Stimulated activated CD4-positive, alpha-beta T cell treated with anti-CD3 and anti-CD28 coated beads, TNF-alpha, amount 100 ng/mL, for 1 hour (primary cell): ENCODE measurements around the gene DSCAML1.
"Not testable (repeated sequence)": the region's sequence is repeated elsewhere in the genome, so short reads cannot be mapped to it uniquely, and the experiment has no call there.

Source experiments
- DNase-seq, 3 donors: peaks; one replicate each; pipeline ENCODE4 v3.0.0-alpha.2; 2020; ENCODE audit warnings: low read depth in 3 of 3, low spot score in 1 of 3

Gene DSCAML1

DNA sequence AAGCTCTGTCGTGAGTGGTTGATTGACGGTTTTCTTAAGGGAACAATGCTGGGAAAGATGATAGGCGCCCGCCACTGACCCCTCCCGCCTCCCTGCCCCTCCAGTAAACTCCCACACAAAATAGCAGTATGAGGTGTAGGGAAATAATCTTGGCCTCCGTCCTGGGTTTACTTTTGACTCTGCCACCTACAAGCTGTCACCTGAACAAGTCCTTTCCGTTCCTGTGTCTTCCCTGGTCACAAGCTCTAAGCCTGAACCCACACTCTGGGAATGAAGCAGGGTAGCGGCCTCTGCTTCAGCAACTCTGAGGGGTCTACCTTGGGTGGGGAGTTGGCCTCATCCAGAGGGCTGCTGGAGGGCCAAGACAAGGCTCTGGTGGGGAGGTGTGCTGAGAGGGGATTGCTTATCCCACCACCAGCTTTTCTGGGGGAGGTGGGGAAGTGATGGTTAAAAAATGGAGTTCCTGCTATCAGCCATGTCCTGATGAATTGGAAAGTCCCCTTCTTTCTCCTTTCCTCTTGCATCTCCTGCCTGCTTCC lies 381.6 kb downstream of the DSCAML1 start:
- no peak for DNase-seq

- DNase-seq = no peak
Observed at GRCh38 chr11:117414724-117415123, 382.3 kb downstream of the DSCAML1 start.

GRCh38 chr11:117413616-117414015 lies 383.4 kb downstream of the DSCAML1 start:
- no peak for DNase-seq

GRCh38 chr11:117412653-117413275 lies 384.3 kb downstream of the DSCAML1 start:
- DNase-seq = no peak

GRCh38 chr11:117412176-117412575 lies 384.8 kb downstream of the DSCAML1 start:
- no peak for DNase-seq

DNA sequence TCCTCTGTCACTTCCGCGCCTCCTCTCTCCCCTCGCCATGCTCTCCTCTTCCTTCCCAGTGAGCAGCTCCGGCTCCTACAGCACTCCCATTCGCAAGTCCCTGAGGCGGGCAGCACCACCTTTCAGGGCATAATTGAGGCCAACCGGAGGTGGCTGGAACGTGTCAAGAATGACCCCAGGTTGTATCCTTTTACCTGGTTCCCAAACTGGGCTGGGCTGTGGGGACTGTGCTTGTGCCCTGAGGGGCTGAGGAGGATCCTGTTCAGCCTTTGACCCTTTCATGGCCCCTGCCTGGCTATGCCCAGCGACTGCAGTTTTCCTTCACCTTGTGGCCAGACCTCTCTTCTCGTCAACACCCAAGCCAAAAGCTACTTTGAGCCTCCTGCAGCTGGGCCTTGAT lies 385.3 kb downstream of the DSCAML1 start:
- DNase-seq = no peak

DNA sequence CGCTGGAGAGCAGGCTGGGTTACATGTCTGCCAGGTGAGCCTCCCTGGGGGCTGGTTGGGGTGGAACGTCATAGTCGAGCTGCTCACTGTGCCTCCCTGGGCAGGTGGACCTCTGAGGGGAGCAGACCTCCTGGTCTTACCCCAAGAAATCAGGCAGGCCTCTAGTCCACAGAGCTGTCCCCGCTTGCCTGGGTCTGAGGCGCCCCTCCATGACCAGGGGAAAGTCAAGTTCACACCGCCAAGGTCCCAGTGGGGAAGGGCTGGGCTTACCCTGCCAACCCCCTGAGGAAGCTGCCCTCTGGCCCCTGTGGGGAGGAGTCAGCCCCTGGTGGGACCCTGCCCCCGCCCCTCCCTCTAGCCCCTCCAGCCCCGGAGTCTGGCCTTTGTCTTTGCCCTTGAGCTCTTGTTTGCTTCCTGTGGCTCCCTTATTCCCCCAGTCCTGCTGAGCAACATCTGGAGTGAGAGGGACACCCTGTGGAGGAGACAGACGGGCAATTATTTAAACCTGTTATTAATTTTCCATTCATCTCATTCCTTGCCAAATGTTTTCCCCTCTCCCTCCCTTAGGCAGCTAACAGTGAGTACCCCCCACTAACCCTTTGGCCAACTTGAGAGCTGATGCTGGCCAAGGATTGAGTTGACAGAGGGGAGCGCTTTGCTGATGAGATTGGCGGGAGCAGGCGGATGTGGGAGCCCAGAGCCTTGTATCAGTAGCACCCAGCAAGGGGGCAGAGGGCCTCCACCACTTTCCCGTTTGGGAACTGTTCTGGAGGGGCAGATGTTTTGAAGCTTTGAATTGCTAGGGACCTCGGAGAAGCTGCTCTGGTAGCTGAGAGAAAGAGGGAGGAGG lies 385.9 kb downstream of the DSCAML1 start:
- DNase-seq = no peak

DNA sequence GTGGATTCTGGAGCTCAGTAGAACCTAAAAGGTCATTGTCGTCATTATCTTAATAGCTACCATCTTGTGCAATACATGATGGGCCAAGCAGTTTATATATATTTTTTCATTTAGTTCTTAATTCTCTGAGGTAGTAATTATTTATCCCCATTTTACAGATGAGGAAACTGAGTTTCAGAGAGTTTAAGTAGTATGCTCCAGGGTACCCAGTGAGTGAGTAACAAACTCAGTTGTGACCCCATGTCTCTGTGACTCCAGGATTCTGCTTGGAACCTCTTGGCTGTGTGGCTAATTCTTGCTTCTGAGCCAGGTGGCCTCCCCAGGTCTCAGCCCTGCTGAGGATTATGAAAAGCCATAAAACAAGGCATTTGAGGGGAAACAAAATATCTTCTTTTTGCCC lies 386.8 kb downstream of the DSCAML1 start:
- DNase-seq = no peak

DNA sequence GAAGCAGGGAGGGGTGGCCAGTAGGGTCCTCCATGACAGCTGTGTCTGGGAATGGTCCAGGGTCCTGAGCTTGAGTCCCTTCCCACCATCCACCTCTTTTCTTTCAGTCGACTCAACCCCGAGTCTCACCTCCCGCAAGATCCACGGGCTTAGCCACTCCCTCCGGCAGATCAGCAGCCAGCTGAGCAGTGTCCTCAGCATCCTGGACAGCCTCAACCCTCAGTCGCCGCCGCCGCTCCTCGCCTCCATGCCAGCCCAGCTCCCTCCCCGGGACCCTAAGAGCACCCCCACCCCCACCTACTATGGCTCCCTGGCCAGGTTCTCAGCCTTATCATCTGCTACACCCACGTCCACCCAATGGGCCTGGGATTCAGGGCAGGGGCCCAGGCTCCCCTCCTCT lies 387.5 kb downstream of the DSCAML1 start:
- DNase-seq = no peak

DNA sequence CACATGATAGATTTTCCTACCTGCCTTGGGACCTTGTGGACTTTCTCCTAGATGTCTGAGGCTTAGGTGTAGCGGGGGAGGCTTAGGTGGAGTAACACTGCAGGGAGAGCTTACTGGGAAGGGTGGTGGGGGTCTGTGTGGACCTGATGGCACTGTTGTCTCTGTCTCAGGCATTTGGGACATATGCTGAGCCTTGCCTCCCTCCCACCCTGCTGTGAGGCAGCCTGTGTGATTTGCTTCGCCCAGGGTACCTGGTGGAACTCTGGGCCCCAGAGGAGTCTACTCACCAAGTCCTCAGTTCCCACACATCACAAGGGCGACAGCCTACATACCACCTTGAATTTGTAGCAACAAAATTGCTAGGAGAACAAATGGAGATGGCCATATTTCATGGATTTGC lies 388.7 kb downstream of the DSCAML1 start:
- DNase-seq = no peak

- no peak for DNase-seq
Observed at GRCh38 chr11:117407016-117407415, 390.0 kb downstream of the DSCAML1 start.

DNA sequence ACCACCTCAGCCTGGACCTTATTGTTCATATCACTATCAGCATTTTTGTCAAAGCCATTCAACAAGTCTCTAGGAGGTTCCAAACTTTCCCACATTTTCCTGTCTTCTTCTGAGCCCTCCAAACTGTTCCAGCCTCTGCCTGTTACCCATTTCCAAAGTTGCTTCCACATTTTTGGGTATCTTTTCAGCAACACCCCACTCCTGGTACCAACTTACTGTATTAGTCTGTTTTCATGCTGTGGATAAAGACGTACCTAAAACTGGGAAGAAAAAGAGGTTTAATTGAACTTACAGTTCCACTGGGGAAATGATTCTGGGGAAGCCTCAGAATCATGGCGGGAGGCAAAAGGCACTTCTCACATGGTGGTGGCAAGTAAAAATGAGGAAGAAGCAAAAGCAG lies 391.1 kb downstream of the DSCAML1 start:
- DNase-seq = not testable (repeated sequence)

DNA sequence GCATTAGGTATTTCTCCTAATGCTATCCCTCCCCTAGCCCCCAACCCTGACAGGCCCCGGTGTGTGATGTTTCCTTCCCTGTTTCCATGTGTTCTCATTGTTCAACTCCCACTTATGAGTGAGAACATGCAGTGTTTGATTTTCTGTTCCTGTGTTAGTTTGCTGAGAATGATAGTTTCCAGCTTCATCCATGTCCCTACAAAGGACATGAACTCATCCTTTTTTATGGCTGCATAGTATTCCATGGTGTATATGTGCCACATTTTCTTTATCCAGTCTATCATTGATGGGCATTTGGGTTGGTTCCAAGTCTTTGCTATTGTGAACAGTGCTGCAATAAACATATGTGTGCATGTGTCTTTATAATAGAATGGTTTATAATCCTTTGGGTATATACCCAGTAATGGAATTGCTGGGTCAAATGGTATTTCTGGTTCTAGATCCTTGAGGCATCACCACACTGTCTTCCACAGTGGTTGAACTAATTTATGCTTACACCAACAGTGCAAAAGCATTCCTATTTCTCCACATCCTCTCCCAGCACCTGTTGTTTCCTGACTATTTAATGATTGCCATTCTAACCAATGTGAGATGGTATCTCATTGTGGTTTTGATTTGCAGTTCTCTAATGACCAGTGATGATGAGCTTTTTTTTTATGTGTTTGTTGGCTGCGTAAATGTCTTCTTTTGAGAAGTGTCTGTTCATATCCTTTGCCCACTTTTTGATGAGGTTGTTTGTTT lies 397.7 kb downstream of the DSCAML1 start:
- not testable (repeated sequence) for DNase-seq

- not testable (repeated sequence) for DNase-seq
Observed at GRCh38 chr11:117398618-117399017, 398.4 kb downstream of the DSCAML1 start.

DNA sequence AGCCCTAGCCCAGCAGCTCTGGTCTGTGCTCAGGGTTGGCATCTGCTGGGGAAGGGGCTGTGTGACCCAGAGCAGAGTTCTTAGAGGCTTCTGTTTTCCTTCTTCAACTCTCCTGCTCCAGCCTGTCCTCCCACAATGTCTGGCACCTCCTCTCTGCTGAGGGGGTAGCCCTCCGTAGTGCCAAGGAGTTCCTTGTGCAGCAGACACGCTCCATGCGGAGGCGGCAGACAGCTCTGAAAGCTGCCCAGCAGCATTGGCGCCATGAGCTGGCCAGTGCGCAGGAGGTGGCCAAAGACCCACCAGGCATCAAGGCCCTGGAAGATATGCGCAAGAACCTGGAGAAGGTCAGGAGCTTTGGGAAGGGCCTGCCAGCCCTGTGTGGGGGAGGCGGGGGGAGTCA lies 400.0 kb downstream of the DSCAML1 start:
- DNase-seq = no peak

- no peak for DNase-seq
Observed at GRCh38 chr11:117395476-117395875, 401.5 kb downstream of the DSCAML1 start.

DNA sequence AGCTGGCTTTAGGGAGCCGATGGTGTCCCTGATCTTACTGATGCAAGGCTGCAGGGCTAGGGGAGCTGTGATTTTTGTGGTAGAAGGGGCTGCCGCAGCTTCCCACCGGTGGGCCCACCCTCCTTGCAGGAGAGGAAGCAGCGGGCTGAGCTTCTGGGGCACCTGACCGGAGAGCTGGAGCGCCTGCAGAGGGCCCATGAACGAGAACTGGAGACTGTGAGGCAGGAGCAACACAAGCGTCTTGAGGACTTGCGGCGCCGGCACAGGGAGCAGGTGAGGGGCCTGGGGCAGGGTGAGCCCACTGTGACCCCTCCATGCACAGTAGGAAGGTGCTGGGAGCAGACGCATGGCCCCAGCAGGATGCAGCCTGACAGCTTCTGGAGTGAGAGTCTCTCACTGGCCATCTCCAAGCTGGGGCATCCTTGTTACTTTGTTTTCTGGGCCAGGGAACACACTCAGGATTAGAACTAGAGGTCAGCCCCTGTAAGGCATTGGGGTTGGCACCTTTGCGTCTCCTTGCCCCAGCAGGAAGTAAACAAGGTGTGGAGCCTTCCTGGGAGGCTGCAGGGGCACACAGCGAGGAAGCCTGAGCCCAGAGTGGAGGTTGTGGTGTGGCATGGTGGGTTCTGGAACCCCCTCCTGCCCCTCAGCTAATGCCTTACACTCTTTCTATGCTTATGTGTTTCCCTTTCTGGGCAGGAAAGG lies 402.6 kb downstream of the DSCAML1 start:
- no peak for DNase-seq

DNA sequence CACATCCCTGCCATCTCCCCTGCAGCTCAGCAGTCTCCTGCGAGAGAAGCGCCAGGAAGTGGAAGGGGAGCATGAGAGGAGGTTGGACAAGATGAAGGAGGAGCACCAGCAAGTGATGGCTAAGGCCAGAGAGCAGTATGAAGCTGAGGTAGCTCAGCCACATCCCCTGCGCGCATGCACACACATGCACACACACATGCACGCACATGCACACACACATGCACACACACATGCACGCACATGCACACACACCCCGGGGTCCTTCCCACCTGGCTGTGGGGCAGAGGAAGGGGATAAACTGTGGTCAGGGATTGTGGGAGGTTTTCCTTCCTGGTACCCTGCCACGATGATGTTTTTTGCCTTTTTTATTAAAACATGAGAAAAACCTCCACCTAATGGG lies 404.0 kb downstream of the DSCAML1 start:
- DNase-seq = no peak

GRCh38 chr11:117392001-117392690 lies 404.9 kb downstream of the DSCAML1 start:
- DNase-seq = no peak

DNA sequence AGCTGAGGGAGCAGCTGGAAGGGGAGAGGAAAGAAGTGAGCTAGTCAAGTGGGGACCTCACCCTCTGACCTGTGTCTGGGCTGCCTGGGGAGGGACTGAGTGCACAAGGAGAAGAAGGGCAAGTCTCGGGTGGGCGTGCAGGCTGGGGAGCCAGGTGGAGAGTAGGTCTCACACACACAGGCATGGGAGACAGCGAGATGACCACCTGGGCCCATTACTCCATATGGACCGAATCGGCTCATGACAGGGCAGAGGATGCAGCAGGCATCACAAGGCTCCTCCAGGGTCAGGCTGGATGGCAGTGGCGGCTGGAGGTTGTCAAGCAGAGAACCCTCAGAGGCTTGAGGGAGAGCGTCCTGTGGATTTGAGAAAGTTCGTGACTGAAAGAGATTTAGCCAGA lies 405.8 kb downstream of the DSCAML1 start:
- no peak for DNase-seq

DNA sequence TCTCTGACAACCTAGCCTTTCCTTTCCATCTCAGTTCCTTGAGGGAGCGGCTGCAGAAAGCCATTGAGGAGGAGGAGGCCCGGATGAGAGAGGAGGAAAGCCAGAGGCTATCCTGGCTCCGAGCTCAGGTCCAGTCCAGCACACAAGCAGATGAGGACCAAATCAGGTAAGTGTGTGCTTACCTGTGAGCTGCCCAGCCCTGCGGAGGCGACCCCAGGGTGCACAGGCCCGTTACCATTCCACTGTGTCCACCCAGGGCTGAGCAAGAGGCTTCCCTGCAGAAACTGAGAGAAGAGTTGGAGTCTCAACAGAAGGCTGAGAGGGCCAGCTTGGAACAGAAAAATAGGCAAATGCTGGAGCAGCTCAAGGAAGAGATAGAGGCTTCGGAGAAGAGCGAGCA lies 406.3 kb downstream of the DSCAML1 start:
- DNase-seq = no peak
